GM12878 (cell line): ENCODE results near the gene GSTM4.

Source experiments
- CTCF ChIP-seq, 3 experiments: IDR thresholded peaks in 2 of 3; conservative IDR thresholded peaks in 1 of 3; 2 replicates each; pipeline ENCODE4 v1.5.1; 2011; ENCODE audit warnings: low read depth in 3 of 3, low read length in 3 of 3, mild to moderate bottlenecking in 3 of 3, control low read depth in 2 of 3, moderate library complexity in 2 of 3, inconsistent platforms in 1 of 3, mixed read lengths in 1 of 3; ENCODE audit not compliant: control insufficient read depth in 2 of 3, insufficient read depth in 1 of 3; ENCODE audit errors: extremely low read depth in 1 of 3
- EGR1 ChIP-seq, 2 experiments: IDR thresholded peaks; 1 replicate in 1 of 2; 2 replicates in 1 of 2; pipeline ENCODE4 v1.6.1; 2011 to 2012; ENCODE audit warnings: low read depth in 2 of 2, low read length in 2 of 2, borderline replicate concordance in 1 of 2, mild to moderate bottlenecking in 1 of 2, moderate library complexity in 1 of 2
- MAX ChIP-seq: IDR thresholded peaks from 2 replicates; pipeline ENCODE4 v1.6.1; 2012; ENCODE audit warnings: low read depth, low read length, improper control_type of control experiment
- POLR2A ChIP-seq: IDR thresholded peaks from 2 replicates; pipeline ENCODE4 v1.6.1; 2011; ENCODE audit warnings: low read depth, mild to moderate bottlenecking, low read length
- RAD51 ChIP-seq: fragments of 450-650 bp; IDR thresholded peaks from 2 replicates; pipeline ENCODE4 v1.6.1; 2016; ENCODE audit warnings: moderate library complexity, mild to moderate bottlenecking, inconsistent platforms
- RB1 ChIP-seq: fragments of 450-650 bp; formaldehyde crosslinking; IDR thresholded peaks from 2 replicates; pipeline ENCODE4 v1.6.1; 2017; ENCODE audit warnings: mild to moderate bottlenecking, borderline replicate concordance
- YY1 ChIP-seq: IDR thresholded peaks from 2 replicates; pipeline ENCODE4 v1.6.1; 2011; ENCODE audit warnings: low read depth, mild to moderate bottlenecking, low read length

GRCh38 chr1:109625601-109626560 is 30.0 kb upstream of the GSTM4 start:
- TF ChIP-seq POLR2A (0 out of 2 replicates have a peak, but pooled peaks have one; percentile 8), EGR1 (IDR thresholded peaks at IDR 0.05; ENCODE audit: borderline replicate concordance in 1 of 2, low read depth in 2 of 2, low read length in 2 of 2) (no peak), MAX (no peak), CTCF (IDR thresholded peaks at IDR 0.05 in 2 of 3, conservative IDR thresholded peaks at IDR 0.05 in 1 of 3; ENCODE audit: control insufficient read depth in 2 of 3, extremely low read depth in 1 of 3, insufficient read depth in 1 of 3, low read depth in 3 of 3, low read length in 3 of 3) (no peak), RAD51 (no peak), YY1 (no peak), RB1 (no peak)
